Stimulated activated CD4-positive, alpha-beta T cell treated with anti-CD3 and anti-CD28 coated beads, Interleukin-1b, Interleukin-23, amount 100 ng/mL, for 48 hours (primary cell): ENCODE results near the gene SLF2.
"Not testable (repeated sequence)": the region's sequence is repeated elsewhere in the genome, so short reads cannot be mapped to it uniquely, and the experiment has no call there.

Source experiments
- DNase-seq: peaks from one replicate; pipeline ENCODE4 v3.0.0-alpha.2; 2020

SLF2 gene

DNA sequence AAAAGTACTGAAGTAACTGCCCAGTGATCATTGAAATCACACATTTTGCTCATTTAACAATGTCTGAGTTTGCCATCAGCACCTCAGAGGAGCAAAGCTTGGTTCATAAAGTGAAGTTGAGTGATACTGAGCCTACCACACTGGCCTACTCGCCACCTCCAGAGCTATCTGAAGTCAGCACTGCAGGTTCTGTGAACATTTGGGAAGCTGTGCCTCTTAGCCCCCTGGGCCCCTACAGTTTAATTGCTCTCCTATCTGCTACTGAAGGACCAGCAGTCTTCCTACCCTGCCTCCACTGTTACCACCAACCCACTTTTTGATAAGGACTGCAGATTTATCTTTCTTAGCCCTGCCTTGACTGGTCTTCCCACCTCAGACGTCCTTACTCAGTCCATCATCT lies 54.6 kb downstream of the SLF2 start:
- no peak for DNase-seq

DNA sequence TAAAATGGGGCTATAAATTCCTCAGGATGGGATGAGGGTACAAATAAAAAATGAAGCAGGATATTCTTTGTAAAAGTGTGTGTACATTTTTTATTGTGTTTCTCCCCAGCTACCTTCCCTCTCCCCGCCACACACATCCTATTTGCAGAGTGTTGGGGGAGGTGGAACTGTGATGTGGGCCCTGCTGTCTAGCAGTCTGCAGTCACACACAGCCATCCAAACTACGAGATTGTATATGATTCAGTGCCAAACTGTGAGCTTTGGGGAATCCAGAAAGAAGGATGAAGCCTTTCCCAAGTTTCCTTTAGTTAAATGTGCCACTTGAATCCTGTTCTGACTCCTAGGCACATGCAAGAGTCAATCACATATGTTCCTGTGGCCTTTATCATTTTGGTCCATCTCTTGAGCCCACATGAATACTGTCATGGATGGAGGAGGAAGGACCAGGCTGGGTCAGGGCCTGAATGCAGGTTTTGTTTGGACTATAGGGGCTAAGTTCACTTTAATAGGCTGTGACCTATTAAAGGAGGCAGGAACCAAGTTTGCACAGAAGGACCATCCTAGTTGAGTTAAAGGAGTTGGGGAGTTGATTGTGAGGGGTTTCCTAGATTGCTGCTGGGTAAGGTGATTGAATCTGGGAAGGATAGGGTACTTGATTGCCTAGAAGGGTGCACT lies 55.4 kb downstream of the SLF2 start:
- no peak for DNase-seq

DNA sequence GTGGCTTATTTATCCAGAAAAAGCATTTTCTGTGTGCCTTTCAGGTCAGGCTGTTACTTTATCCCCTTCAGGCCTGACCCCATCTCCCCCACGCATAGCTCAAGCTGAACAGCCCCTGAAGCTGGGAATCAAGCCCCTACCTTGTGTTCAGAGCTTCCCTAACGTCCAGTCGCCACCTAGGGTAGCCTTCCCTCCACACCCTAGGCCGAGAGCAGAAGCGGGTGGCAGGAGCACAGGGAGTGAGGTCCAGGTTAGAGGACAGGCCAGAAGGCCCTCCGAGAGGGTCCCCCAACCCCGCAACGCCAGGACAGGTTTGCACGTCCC lies 56.1 kb downstream of the SLF2 start:
- no peak for DNase-seq

DNA sequence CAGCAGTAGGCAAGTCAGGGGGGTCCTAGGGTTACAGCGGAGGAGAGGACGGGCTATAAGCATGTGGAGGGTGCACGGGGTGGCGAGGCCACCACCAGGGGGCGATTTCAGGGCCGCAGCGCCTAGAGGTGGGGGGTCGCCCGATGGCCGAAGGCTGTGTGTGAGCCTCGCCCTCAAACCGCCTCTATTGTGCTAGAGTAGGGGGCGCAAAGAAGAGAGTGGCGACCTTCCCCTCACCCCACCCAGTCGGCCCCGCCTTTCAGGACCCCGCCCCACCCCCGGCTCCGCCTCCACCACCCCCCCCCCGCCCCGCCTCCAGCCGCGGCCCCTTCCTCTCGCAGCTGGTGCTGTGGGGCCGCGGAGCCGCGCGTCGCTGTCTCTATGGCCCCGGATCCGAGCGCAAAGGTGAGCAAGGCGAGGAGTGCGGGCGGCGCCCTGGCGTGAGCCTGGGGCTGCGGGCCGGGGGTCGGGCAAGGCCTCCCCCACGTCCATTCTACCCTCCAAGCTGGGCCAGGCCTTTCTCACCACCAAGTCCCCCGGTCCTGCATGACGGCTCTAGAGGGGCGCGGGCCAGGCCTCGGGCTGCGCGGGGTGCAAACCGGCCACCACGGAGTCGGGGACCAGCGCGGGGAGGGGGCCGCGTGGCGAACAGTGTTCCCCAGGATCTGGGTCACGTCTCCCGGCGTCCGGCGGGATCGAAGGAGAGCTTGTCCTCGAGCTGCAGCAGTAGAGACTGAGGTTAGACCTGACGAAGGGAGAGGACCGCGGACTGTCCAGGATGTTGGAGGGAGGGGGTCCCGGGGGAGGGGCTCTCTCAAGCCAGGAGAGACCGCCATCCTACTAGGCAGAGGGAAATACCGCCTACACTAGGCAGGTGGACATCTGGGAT lies 56.7 kb downstream of the SLF2 start, which contains the start of gene SEMA4G:
TSS of gene SEMA4G (plus strand) at position 318 of the 889 bp plus-strand sequence. CDS start 3,409 bp downstream, outside the sequence.
- peak; percentile 33 for DNase-seq

DNA sequence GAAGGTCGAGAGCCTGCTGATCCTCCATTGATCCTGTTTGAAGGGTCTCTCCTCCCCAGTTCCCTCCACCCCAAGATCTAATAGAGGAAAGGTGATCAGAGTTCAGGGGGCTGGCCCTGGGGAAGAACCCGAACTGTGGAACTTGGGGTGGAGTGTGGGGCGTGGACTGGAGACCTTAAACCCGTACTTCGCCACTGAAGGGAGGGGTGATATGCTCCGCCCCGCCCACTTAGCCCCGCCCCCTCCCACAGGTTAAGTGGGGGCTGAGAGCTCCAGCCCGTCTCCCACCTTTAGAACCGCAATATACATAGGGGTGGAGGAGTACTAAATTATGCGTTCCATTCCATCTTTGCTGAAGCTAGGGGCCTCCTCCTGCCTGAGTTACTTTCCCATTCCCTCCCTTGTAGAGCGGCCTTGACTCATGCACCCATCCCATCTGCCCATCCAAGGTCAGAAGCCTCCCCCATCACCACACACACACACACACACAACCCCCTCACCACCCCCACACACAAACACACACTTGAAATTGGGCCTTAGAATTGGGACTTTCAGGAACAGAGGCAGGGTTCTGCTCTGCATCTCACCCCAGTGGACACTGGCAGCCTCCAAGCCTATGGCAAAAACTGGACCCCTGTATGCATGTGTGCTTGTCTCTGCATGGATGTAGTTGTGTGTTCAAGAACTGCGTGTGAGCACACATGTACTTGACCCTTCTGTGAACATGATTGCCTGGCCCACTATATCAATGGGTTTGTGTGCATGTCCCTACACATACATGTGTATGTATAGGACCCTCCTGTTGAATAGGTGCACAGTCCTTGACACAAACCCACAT lies 57.5 kb downstream of the SLF2 start:
- no peak for DNase-seq

DNA sequence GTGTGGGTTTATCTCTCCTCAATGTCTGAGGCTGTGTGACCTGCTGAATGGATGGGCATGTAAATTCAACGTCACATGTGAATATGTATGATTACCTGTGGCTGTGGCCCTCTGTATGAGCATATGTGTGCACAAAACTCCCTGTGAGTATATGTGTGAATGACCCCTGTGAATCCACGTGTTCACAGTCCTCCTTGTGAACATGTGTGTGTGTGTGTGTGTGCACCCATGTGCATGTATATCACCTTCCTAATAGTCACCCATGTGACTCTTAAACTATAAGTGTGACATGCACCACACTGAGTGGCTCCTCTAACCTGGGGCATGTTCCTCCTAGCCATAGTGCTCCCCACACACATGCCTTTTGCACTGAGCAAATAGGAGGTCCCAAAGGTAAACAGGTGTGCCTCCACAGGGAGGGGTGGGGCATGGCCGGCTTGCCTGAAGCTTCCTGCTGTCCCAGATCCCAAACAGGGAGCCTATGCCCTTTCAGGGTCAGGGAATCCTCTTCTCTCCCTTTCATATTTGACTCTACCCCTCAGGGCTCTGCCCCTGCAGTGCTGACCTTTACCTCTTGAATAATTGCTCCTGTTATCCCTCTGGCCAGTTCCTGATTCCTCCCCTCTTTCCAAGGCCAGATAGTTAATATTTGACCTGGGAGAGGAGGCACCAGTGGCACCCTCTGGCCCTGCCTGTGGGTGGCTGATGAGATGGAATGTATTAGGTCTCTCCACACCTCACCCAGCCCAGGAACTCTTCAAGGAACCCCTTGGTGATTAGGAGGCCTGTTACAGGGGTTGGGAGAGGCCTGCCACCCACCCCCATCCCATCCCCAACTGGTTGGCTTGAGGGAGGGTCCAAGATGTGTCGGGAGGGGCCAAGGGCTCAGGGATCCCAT lies 58.4 kb downstream of the SLF2 start:
- no peak for DNase-seq

DNA sequence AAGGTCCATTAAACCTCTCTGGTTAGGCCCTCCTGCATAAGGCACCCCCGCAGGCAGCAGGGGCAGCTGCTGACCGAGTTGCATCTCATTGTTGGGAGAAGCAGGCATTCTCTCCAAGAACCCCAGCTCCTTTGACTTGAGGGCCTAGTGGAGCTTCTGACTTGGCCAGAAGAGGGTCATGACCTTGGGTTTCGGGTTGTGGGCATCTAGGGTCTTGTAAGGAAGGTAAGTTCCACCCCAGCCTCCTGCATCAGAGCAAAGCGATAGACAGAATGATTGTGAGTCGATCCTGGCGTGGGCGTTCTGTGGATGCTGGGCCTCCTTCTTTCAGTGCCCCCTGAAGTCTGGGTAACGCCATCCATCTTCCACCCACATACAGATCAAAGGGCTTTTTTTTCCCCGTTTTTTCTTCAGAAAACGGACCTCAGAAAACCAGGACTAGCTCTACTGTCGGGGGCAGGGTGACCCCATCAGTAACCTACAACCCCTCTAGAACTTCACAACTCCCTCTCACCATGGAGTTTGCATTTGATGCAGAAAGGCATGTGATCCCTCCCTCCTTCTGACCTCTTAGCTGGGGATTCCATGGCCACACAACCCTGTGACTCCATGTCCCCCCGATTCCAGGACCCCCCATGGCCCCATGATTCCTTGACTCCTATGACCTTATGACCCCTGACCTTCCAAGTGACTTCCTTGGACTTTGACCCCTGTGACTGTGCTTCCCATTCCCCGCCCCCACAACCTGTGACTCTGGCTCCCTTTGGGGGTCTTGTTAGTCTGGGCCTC lies 59.5 kb downstream of the SLF2 start:
- DNase-seq, result no peak

DNA sequence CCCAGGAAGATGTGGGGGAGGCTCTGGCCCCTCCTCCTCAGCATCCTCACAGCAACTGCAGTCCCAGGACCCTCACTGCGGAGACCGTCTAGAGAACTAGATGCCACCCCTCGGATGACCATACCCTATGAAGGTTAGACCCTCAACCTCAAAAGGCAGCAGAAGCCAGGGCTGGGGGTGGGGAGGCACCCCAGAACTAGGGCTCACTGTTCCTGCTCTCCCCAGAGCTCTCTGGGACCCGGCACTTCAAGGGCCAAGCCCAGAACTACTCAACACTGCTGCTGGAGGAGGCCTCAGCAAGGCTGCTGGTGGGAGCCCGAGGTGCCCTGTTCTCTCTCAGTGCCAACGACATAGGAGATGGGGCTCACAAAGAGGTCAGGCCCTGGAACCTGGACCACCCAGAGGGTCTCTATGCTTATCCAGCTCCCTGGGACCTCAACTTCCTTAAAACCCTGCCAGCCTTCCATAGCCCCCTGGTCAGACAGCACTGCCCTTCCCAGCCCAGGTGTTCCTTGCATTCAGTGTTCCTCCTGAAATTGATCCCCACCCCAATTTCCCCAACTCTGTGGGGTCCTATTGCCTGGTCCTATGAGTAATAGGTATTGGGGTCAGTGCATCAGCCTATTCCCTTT lies 60.3 kb downstream of the SLF2 start:
- no peak for DNase-seq

DNA sequence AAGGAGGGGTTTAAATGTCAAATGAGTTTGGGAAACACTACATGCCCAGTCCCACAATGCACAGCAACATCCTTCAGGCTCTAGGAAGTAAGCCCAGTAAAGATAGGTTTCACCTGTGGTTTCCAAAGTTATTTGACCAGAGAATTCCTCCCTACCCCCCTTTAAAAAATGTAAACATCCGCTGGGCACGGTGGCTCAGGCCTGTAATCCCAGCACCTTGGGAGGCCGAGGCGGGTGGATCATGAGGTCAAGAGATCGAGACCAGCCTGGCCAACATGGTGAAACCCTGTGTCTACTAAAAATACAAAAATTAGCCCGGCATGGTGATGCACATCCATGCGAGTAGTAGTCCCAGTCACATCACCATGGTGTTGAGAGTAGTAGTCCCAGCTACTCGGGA lies 62.6 kb downstream of the SLF2 start:
- not testable (repeated sequence) for DNase-seq

DNA sequence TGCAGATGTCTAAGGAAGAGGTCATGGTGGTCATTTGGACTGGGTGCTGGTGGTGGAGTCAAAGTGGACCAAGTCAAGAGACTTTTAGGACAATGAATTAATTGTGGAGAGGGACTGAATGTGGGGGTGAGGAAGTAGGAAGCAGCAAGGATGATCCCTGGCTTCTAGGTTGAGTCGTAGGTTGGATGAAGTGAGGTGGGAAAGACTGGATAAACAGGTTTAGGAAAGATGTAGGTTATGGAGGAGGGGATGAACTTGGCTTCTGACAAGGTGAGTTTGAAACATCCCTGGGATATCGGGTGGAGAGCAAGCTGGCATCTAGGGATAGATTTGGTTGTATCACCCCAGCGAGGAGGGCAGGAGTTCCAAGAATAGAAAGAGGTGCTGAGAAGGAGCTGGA lies 64.1 kb downstream of the SLF2 start:
- DNase-seq, result no peak

DNA sequence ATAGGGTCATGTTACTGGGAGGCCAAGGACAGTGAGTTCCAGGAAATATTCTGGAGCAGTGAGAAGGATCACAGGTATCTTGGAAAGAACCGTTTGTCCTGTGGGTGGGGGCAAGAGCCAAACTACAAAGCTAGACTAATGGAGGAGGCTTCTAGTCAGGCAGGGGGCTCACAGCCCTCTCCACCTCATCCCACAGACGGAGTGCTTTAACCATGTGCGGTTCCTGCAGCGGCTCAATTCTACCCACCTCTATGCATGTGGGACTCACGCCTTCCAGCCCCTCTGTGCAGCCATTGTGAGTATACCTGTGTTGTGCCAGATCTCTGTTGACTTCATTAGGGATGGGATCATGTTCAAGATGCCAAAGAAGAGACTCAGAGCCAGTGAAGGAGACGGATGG lies 64.7 kb downstream of the SLF2 start:
- no peak for DNase-seq

DNA sequence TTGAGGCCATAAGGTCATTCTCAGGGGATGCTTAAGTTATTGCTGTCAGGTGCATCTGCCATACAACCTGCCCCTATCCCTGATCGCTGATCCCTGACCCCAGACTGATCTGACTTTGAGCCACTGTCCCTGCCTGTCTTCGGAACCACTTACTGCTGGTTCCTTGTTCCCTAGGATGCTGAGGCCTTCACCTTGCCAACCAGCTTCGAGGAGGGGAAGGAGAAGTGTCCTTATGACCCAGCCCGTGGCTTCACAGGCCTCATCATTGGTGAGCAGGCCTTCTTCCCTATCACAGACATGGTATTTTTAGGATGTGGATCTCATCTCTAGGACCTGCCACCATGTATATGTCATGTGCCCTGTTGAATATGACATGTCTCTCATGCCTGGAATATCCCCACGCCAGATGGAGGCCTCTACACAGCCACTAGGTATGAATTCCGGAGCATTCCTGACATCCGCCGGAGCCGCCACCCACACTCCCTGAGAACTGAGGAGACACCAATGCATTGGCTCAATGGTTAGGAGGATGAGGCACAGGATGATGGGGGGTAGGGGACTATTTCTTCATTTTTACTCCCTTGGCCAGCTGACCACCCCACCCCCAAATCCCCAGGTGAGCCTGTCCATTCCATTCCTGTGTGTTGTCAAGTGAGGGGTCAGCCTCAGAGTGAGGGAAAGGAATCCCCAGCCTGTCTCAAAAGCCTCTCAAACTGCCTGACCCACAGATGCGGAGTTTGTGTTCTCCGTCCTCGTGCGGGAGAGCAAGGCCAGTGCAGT lies 65.5 kb downstream of the SLF2 start:
- no peak for DNase-seq

DNA sequence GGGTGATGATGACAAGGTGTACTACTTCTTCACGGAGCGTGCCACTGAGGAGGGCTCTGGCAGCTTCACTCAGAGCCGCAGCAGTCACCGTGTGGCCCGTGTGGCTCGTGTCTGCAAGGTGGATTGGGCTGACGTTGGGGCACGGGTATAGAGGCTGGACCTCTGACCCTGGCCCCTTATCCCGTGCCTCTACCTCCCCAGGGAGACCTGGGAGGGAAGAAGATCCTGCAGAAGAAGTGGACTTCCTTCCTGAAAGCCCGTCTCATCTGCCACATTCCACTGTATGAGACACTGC lies 66.1 kb downstream of the SLF2 start:
- no peak for DNase-seq

DNA sequence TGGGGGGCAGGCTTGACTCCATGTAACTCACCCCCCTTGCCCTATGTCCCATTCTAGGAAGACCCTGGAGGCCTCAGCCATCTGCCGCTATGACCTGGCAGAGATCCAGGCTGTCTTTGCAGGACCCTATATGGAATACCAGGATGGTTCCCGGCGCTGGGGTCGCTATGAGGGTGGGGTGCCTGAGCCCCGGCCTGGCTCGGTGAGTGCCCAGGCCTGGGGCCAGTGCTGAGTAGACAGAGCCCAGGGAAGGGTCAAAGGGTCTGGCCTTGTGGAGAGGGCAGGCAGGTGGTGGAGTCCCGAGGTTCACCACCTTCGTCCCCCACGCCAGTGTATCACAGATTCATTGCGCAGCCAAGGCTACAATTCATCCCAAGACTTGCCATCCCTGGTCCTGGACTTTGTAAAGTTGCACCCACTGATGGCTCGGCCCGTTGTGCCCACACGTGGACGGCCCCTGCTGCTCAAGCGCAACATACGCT lies 67.1 kb downstream of the SLF2 start:
- no peak for DNase-seq

DNA sequence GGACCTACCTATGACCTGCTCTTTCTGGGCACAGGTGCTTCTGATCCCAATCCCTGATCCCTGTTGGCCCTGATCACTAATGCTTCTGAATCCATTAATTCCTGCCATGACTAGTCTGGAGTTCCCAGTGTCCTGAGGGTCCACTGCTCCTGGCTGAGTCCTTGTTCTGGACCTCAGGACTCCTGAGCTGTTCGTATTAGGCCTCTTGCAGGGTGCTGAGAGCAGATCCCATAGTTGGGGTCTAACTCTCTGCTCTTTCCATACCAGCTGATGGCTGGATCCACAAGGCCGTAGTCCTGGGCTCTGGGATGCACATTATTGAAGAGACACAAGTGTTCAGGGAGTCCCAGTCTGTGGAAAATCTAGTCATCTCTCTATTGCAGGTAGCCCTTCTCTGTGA lies 67.5 kb downstream of the SLF2 start:
- DNase-seq, result no peak

DNA sequence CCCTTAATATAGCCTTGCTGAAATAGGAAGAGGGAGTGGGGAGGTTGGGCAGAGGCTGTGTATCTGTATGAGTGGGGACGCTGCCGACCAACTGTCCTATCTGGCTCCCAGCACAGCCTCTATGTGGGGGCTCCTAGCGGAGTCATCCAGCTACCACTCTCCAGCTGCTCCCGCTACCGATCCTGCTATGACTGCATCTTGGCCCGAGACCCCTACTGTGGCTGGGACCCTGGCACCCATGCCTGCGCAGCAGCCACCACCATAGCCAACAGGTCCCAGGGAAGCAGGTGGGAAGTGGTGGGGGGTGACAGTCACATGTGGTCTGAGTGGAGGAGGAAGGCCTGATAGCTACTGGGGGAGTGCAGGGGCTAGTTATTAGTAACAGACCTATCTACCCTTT lies 67.9 kb downstream of the SLF2 start:
- DNase-seq, result no peak

DNA sequence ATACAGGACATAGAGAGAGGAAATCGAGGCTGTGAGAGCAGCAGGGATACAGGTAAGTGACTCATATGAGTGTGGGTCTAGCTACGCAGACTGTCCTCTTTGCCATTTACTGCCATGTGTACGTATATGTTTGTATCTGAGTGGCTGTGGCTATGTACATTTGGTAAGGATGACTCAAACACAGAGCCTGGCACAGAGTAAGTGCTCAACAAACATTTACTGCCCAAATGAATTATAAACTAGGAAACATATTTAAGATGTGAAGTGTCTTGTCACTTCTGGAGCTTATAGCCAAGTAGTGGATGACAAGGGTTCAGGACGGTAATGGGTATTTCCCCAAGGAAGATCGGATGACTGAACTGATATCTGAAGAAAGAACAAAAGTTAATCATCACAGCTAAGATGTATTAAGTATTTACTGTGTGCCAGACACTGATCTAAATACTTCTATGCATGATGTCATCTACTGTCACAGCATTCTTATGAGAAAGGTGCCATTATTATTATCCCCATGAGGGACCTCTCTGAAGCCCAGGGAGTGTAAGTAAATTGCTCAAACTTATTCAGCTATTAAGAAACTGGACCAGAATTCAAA lies 68.5 kb downstream of the SLF2 start:
- no peak for DNase-seq

DNA sequence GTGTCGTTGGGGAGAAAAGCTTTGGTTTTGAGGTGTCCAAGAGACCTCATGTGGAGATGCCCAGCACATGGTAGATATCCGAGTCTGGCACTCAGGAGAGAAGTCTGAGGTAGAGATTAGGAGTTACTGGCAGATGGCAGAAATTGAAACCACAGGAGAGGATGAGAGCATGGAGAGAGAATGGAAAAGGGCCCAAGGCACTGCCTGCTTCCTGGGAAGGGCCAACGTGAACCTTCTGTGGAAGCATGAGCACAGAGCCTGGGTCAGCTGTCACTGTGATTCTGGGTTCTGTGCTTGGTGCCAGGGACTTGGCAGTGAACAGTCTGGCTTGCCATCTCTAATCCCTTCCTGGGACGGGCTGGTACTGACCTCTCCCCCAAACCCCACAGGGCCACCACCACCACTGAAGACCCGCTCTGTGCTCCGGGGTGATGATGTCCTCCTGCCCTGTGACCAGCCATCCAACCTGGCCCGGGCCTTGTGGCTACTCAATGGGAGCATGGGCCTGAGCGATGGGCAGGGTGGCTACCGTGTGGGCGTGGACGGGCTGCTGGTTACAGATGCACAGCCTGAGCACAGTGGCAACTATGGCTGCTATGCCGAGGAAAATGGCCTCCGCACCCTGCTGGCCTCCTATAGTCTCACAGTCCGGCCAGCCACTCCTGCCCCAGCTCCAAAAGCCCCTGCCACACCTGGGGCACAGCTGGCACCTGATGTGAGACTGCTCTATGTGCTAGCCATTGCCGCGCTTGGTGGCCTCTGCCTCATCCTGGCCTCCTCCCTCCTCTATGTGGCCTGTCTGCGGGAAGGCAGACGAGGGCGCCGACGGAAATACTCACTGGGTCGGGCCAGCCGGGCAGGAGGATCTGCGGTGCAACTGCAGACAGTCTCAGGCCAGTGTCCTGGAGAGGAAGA lies 70.4 kb downstream of the SLF2 start:
- DNase-seq, result no peak
